ENCODE data around the gene ANXA11.

DNA sequence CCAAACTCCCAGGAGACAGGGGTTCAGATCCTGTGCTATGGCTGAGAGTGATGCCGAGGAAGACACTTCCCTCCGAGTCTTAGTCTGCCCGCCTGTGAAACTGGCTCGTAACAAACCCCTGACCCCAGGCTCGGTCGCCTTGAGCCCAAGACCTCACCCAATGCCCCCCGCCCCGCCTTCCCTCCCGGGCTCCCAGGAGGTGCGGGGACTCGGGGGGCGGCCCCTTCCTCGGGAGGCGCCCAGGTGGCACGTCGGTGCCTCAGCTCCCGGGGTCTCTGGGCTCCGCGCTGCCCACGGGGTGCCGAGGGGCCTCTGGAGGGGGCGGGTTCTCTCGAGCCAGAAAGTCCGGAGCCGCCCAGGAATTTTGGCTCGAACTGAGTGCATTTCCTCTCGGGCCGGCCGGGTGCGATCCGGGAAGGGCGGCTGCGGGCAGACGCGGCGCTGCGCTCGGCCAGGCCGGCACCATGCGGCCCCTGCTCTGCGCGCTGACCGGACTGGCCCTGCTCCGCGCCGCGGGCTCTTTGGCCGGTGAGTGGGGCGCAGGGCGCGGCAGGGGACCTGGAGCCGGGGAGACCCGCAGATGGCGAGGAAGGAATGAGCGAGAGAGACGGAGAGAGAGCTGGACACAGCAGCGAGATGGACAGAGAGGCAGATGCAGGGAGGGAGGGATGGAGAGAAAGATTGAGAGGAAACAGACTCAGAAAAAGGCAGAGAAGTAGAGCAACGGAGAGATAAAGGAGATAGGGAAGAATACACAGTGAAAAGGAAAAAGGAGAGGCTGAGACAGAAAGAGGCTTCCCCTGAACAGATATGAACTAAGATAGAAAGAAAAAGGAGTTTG lies 72.8 kb downstream of the ANXA11 start, which contains the start of gene PLAC9:
- TF ChIP-seq, protein P1, sequence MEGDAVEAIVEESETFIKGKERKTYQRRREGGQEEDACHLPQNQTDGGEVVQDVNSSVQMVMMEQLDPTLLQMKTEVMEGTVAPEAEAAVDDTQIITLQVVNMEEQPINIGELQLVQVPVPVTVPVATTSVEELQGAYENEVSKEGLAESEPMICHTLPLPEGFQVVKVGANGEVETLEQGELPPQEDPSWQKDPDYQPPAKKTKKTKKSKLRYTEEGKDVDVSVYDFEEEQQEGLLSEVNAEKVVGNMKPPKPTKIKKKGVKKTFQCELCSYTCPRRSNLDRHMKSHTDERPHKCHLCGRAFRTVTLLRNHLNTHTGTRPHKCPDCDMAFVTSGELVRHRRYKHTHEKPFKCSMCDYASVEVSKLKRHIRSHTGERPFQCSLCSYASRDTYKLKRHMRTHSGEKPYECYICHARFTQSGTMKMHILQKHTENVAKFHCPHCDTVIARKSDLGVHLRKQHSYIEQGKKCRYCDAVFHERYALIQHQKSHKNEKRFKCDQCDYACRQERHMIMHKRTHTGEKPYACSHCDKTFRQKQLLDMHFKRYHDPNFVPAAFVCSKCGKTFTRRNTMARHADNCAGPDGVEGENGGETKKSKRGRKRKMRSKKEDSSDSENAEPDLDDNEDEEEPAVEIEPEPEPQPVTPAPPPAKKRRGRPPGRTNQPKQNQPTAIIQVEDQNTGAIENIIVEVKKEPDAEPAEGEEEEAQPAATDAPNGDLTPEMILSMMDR (IDR thresholded peaks at IDR 0.05; ENCODE audit: insufficient read depth, low read depth, low read length): no peak
- no peak for TF ChIP-seq EZH2 (IDR thresholded peaks at IDR 0.05; ENCODE audit: insufficient read depth, low read length)

Measured in astrocyte (in vitro differentiated cells and primary cell).